ENCODE data around the gene SLC6A6.

GRCh38 chr3:14490831-14491230, 88.4 kb downstream of the SLC6A6 start:
- no peak for TF ChIP-seq CTCF (IDR thresholded peaks at IDR 0.05)
- TF ChIP-seq POLR2A (IDR thresholded peaks at IDR 0.05), result no peak
